ENCODE measurements around the gene ATG5.

ATG5 gene

DNA sequence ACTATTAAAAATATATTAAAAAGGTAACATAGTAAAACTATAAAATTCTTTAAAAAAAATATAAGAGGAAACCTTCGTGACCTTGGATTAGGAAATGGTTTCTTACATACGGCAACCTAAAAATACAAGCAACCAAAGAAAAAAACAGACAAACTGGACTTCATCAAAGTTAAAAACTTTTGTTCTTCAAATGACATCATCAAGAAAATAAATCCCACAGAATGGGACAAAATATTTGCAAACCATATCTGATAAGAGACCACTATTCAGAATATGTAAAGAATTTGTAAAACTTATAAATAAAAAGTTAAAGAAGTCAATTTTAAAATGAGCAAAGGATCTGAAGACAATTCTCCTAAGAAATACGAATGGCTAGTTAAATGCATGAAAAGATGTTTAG lies 110.0 kb downstream of the ATG5 start:
- DNase-seq = no peak

DNA sequence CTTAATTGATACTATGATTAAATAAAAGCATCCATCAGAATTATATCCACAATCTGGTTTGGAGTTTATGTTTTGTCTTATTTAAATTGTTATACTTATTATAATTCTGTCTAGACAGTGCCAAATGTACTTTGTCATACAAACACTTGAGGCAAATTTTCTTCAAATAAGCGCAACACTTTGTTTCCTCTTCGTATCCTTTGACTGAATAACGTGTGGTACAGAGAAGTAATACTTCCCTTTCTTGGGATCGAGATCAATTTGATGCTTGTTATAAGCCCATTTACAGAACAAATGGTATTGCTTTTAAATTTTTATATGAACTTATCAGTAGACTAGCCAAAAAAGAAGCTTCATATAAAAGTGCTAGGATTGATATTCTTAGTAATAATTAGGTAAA lies 111.0 kb downstream of the ATG5 start:
- DNase-seq = no peak

DNA sequence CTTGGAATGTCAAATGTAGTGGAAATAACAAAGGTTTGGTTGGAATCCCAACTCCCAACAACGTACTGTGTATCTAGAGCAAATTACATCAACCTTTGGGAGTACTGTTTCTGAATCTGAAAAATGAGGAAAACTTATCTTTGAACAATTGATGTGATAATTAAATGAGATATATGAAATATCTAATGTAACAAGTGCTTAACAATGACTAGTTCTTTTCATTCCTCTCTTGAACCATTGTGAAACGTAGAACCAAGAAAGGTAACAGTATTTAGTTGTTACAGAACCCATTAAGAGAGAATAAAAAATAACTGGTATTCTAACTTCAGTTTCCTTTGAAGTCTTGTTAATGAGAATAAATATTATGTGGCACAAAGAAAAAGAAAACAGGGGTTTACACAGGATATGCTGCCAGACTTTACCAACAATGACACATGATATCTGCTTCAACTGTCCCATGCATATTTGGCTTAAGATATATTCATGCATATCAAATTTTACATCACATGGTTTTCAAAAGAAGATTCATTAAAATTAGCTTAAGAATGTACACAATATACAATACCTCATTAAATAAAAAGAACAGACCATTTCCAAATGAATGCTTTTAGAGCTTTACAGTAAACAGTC lies 111.8 kb downstream of the ATG5 start:
- DNase-seq = no peak

DNA sequence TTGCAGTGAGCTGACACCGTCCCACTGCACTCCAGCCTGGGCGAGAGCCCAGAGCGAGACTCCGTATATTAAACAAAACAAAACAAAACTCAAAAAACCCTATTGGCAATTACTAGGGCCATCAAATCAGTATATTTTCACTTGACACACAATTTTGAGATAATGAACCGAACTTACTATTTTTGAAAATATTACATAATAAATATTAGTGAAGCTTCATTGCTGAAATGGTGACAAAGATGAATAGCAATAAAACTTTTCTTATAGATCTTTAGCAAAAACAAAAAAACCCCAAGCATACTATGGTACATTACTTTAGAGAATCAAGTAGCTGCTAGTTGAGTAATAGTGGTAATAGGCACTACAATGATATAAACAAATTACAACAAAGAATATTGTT lies 113.0 kb downstream of the ATG5 start:
- no peak for DNase-seq

DNA sequence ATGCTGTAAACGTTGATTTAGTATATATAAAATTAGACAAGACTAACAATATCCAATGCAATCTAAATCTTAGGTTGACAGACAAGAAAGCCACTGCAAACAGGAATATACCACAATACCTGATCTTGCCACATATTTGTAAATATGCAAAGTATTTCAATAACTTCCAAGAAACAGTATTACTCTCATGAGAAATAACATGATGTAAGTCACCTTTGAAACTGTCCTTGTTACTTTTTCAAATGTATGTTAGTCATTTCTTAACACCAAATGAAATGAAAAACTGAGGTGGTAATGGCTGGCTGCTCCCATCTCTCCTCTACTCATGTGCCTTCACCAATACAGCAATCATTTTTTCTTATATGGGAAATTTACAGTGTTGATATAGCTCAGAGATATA lies 118.7 kb downstream of the ATG5 start:
- no peak for DNase-seq

DNA sequence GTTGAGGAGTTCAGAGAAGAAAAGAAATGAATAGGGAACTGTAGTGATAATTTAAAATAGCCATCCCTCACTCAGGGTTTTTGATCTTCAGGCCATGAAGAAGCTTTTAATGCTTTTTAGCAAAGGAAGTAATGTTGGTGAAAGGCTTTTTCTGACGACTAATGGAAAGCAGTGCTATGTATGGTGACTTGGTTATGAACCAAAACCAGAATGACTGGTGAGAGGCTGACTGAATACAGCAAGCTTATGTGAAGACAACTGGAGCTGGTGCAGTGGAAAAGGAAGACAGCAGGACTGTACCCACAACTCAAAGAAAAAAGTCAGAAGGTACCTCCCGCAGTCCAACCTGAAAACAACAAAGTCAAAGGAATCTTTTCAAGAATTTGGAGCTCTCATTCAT lies 120.6 kb downstream of the ATG5 start:
- DNase-seq = no peak

DNA sequence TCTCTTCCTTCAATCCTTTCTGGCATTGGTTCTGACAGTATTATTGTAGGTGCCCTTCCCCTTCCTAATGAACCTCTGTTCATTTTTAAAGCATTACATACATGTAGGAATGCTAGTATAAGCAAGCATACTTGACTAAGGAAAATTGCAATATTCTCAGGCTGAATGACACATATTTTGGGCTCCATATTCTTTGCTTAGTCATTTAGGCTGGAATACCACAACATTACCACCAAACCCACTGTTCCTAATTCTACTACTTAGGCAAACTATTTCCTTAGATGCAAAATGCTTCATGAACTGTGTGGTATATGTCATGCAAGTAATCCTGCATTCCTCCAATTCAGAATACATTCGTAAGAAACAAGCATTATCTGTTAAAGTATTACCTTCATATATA lies 125.6 kb downstream of the ATG5 start:
- no peak for DNase-seq

DNA sequence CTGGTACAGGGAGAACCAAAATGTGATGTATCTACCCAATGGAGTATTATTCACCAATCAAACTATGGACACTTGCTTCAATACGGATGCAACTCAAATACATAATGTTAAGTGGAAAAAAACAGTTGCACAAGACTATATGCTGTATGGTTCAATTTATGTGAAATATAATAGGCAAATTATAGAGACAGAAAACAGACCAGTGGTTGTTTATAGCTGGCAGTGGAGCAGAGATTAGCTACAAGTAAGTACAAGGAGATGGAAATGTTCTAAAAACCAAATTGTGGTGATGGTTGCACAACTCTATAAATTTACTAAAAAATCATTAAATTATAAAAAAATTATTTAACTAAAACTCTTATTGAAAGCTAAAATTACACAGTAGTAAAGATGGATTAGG lies 126.2 kb downstream of the ATG5 start:
- DNase-seq = no peak

DNA sequence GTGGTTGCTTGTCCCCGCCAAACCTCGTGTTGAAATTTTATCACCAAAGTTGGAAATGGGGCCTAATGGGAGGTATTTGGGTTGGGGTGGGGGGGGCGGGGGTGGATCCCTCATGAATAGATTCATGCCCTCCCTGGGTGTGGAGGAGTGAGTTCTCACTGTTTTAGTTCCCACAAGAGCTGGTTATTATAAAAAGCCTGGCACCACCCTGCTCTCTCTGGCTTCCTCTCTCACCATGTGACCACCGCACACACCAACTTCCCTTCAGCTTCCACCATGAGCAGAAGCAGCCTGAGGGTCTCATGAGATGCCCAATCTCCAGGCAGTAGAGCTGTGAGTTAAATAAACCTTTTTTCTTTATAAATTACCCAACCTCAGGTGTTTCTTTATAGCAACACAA lies 128.1 kb downstream of the ATG5 start:
- DNase-seq = no peak

DNA sequence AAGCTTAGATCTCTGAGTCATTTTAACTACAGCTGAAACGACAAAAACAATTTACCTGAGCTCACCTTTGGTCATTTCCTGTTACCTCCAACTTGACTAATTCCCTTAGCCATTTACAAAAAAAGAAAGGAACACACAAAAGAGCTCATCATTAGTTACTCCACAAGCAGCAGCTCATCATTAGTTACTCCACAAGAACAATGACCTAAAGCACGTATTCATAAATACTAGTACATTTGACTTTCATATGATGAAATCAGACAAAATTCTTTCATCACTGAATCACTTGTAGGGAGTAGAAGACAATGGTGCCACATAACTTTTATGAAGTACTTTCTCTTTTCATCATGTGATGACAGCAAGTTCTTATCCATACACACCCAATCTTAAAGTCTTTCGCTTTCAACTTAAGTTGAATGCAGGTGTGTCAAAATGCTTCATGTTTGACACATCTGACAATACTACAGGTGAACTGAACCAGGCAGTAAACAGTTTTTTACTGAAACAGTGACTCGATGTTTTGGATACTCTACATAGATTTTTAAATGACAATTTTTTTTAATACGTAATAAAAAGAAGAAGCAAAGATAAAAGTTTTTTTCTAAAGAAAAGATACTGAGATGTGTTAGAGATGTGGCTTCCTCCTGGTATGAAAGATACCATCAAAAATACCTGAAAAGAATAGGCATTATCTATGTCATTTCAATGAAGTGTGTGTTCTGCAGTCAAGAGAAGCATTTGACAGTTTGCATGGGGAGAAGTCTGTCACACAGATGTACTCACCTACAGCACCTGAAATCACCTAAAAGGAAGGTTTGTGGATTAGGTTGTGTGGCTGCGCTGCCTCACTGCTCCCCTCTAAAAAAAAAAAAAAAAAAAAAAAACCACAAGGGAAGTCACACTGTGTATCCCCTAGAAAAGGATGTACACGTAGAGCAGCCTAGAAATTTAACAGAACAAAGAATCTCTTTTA lies 130.3 kb downstream of the ATG5 start:
- DNase-seq = peak in 1 of 2 experiments; percentile 16

DNA sequence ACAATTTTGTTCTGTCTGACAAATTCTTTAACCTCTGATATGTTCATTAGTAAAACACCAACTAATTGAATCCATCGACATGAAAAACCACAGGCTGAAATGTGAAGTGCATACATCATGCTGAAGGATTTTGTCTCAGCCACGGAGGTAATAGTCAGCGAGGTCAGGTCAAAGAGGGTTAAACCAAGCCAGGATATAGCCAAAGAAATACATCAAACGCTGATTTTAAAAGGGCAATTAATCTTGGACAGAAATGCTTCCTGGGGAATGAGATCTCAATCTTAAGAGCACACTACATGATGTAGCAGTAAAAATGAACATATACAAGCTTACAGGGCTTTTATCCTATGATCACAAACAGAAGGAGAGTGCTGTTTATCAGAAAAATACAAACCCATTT lies 132.7 kb downstream of the ATG5 start:
- DNase-seq = no peak

DNA sequence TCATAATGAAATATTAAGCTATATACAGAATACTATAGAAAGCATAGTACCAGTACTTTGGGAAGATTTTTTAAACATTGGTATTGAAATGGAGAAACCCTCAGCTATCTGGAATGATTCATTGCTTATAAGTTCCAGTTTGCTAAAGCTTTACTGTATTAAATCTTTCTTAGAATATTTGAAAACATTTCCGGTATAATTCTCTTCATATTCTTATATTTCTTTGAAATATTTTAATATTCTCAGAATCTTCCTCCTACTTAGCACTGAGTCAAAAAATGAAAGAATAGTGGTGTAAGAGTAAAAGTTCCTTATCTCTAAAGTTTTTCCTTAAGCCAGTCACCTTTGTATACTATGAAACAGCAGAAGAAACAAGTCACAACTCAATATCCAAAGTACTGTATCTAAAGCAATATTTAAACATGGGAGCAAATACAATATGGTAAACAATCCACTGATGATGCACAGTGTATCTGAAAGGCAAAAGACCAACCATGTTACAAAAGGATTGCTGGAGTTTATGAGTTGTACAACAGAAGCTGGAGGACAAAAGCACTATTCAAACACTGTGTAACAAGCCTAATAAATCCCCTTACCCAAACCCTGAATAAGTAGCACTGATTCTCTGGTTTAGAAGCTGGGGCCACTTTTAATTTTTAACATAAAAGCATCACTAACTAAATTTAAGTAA lies 137.3 kb downstream of the ATG5 start:
- no peak for DNase-seq

DNA sequence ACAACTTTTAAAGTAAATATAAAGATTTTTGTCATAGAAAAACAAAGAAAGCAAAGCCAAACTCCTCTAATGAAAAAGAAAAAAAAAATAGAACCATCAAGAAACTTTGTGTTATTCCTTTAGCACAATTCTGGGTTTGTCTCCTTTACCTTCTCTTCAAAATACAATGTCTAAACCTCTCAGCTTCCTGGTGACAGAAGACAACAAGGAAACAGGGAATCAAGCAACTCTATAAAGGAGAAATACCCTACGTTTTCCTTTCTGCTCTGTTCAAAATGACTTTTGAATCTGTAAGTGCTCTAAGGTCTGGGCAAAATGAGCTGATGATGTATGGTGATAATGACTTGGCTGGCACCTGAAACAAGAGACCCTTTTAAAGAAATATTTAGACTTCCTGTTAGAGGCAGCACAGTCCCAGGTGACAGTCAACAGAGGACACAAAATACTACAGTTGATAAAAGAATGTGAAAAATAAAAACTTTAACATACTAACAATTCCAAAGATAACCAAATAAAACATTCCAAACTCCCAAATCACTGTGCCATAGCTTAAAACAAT lies 138.1 kb downstream of the ATG5 start:
- no peak for DNase-seq

DNA sequence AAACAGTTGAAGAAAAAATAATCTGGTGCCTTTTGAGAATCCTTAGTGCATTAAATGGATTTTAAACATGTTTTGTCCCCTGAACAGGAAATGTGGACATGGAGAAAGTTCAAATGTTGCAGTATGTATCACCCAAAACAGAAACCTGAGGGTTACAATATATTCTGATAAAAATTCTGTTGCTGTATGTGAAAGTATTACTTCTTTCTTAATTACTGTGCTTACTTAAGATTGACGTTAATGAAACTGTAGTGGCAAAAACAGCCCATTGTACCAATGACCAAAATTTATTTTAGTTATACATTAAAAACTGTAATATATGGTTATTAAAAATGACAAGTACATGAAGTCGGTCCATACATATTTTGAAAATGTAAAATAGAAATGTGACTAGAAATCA lies 138.8 kb downstream of the ATG5 start:
- DNase-seq = no peak

DNA sequence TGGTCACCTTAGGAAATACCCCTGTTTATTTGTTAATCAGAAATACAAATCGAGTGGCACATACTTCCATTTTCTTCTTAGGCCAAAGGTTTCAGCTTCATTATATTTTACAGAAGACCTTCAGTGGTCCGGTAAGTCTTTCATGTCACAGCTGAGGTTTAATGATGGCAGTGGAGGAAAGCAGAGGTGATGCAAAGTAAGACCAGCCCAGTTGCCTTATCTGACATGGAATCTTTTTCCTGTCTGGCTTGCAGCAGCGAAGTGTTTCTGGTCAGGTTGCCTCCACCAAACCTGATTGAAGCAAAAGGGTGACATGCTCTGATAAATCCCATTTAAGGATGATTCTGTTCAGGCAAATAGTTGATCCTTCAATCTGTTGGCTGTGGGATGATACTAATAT lies 139.4 kb downstream of the ATG5 start:
- DNase-seq = no peak

DNA sequence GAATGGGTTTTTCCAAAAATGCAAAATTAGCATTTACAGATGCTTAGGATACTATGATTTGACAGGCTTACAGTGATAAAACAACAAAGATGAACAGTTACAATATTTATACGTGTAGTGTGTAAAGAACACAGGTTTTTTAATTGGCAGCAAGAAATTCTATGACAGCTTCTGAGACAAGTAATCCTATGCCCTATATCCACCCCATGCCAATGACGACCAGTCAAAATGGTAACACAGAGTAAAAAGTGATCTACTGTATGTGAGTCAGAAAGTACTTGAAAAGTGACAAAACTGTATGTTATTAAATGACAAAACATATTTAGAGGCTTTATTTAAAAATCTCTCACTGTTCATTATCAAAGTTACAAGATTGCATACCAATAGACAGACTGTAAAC lies 139.9 kb downstream of the ATG5 start:
- DNase-seq = no peak

DNA sequence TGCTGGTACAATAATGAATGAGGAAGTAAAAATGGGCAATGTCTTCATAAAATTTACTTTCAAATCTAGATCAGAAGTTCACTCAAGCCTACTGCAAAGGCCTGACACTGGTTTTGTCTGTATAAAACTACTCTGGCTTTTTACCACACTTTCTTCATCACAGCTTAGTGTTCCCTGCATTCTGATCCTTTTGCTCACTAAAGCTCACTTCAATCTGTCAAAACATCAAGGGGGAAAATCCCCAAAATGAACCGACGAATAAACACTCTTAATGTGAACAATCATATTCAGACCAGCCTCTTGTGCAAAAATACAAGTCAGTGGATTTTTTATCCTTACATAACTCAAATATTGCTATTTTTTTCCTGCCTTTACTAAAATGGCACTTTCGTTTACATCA lies 140.9 kb downstream of the ATG5 start:
- DNase-seq = no peak

DNA sequence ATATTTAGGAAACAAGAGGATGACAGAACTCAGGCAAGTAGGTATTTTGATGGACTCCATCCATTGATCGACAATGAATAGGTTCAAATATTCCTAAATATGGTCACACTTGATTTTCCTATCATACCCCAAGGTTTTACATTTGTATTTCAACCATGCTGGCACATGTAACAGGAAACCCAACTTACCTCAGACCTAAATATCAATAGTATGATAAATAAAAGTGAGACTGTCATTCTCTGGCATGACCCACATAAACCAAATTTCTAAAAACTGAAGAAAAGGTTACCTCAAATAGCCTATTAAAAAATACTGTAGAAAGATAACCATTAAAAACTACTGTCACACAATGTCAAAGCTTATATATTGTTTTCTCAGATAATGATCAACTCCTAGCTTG lies 142.1 kb downstream of the ATG5 start:
- no peak for DNase-seq

DNA sequence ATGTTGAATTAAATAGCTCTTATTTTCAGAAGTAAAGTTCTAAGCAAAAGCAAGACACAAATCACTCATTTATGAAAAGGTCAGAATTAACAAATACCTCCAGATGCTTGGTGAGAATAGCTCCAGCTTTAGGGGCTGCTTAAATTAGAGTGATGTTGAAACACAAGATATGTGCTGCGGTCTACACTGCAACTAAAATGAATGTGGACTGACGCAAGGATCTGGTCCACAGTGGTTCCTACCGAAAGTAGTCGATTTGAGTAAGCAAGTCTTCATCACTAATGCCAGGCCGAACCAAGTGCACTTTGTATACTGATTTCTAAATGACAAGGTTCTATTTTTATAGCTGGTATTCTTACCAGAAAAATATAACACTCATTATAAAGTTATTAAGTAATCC lies 143.1 kb downstream of the ATG5 start:
- no peak for DNase-seq

DNA sequence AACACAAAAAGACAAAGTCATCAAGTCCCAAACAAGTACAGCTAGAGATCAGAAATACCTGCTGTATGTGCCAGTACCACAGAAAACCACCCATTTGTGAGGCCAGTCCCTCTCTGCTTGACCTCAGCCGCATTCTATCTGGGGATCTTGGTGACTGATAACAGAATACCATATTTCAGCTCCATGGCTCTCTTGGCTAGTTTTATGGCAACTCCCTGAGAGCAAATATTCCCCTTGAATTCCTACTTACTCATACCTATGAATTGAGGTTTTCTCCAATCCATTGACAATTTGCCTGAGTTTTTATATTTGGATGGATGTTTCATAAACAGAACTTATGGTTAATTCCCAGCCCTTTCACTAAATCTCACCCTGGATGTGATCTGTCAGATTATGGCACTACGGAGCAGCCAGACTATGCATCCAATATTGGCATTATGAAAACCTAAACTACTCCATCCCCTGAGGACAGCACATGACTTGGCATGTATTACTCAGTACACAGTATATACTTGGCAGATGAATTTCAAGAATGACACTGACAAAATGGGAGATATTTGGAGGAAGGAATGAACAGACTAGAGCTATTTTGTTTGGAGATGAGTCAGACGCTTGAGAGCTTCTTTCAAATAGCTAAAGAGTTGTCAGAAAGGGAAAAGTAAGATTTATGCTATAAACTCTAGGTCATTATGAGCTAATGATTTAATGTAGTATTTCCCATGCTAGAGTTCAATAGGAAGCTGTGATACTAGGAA lies 143.7 kb downstream of the ATG5 start:
- no peak for DNase-seq

DNA sequence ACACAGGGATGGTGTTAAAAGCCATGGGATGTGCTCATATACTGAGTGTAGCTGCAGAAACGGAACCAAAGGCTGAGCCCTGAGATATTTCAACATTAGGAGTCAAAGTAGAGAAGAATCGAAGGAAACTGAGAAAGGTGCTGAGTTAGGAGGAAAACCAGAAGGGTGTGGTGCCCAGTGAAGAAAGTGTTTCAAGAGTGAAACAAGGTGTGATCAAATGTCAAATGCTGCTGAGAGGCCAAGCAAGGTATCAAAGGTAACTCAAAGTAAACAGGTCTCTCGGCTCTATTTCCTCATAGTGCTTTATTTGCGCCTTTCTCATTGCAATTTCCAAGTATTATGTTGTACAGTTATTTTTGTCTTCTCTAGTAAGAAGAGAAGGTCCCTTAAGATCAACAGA lies 145.4 kb downstream of the ATG5 start:
- DNase-seq = no peak

DNA sequence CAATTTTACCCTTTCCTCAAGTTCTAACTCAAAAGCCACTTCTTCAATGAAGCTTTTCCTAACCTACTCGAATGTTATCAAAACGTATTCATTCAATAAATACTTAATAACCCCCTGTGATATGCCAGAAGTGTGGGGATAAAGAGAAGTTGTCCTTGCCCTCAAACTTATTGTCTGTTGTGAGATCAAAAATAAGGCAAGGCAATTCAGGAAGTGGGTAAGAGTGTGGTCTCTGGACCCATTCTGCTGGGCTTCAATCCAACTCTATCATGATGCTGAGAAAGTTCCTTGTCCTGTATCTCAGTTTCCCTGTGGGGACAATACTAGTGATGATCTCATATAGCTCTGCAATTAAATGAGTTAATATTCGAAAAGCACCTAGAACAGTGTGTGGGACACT lies 146.7 kb downstream of the ATG5 start:
- no peak for DNase-seq

DNA sequence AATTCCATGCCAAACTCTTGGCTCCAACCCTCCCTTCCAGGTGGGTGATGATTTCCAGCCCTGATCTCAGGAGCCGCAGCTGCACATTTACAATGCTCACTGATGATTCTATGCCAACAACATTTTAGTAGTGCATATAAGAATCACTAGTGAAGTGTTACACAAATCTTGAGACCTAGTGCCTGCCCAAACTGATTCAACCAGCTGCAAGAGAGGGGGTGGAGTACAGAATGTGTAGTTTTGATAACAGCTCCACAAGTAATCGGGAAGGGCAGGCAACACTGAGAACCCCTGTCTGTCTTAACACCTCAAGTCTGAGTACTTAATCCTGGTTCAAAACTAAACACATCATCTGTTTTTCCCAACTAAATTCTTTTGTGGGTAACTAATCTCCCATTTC lies 147.8 kb downstream of the ATG5 start:
- DNase-seq = no peak

Data from stimulated activated CD4-positive, alpha-beta T cell treated with anti-CD3 and anti-CD28 coated beads, Interleukin-4, amount 100 ng/mL, for 4 hours (primary cell).